ENCODE data around the gene MICU1. TPM values are rescaled to one million over a fixed set of nuclear protein-coding genes. Genes with fewer than 3 reads are reported as not detected.

The MICU1 gene
- total RNA-seq, 2 experiments from 2014 or later, result 27.2 to 33.6 TPM

DNA sequence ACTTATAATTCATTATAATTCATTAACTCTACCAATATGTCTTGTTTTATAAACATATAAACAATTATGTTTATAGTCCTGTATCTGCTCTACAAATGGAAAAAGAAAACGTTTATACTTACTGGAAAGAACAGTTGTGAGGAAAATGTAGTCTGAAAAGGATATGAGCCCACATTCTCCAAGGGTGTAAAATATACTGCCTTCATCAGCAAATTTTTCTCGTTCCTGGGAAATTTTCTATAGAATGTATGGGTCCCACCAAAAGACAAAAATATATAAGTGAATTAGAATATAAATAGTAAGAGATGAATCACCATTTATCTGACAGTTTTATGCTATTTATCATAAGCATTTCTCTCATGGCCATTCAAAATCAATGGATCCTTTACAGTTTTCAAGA is 117.8 kb downstream of the MICU1 start:
- H3K4me1 ChIP-seq (ENCODE audit: insufficient read depth, low read length, poor library complexity, severe bottlenecking), result no peaks in the 10 kb centered on the region
- H3K4me3 ChIP-seq (ENCODE audit: low read depth, low read length, poor library complexity, severe bottlenecking), result no peak overlapping the region
- H2AFZ ChIP-seq (ENCODE audit: low read length), result no peak overlapping the region
- H3K4me2 ChIP-seq (ENCODE audit: low read length), result no peak overlapping the region
- no peaks in the 10 kb centered on the region for H3K36me3 ChIP-seq (ENCODE audit: insufficient read depth, low read length)
- intact Hi-C loops (cut with micrococcal nuclease; ENCODE audit: unreplicated experiment), result no loop called here
- H4K20me1 ChIP-seq (ENCODE audit: insufficient read depth, low read length), result no peaks in the 10 kb centered on the region
- no peaks in the 10 kb centered on the region for H3K79me2 ChIP-seq (ENCODE audit: insufficient read depth, low read depth, low read length)
- DNase-seq (ENCODE audit: low spot score), result no peak
- peaks cover 8% of the 10 kb centered on the region for H3K9me3 ChIP-seq (ENCODE audit: low read length)
- ChIA-PET CTCF (ENCODE audit: unreplicated experiment) (no interaction called here), POLR2A (no interaction called here)
- H3K9me2 ChIP-seq (ENCODE audit: insufficient read depth, low read length), result no peaks in the 10 kb centered on the region
- TF ChIP-seq CTCF (conservative IDR thresholded peaks at IDR 0.05; ENCODE audit: low read length), result no peak
- no peak for TF ChIP-seq EZH2phosphoT487 (IDR thresholded peaks at IDR 0.05; ENCODE audit: borderline replicate concordance, low read depth, low read length)
- H3K27ac ChIP-seq (ENCODE audit: low read depth, low read length, poor library complexity, severe bottlenecking), result no peak overlapping the region
- BruUV-seq (replicated peaks), result no TSS peak

GRCh38 chr10:72506474-72506873 is 119.4 kb downstream of the MICU1 start:
- H3K4me1 ChIP-seq (ENCODE audit: insufficient read depth, low read length, poor library complexity, severe bottlenecking), result no peaks in the 10 kb centered on the region
- no peaks in the 10 kb centered on the region for H3K36me3 ChIP-seq (ENCODE audit: insufficient read depth, low read length)
- H3K27ac ChIP-seq (ENCODE audit: low read depth, low read length, poor library complexity, severe bottlenecking), result no peak overlapping the region
- H3K9me2 ChIP-seq (ENCODE audit: insufficient read depth, low read length), result no peaks in the 10 kb centered on the region
- DNase-seq (ENCODE audit: low spot score), result no peak
- ChIA-PET POLR2A (interaction anchor here (0.5 to 0.9 kb wide), 4 partner anchors 17 to 513 kb away, joined by 3 to 4 read pairs (median 3); no protein-coding TSS in a partner anchor), CTCF (ENCODE audit: unreplicated experiment) (no interaction called here)
- no peak overlapping the region for H3K4me2 ChIP-seq (ENCODE audit: low read length)
- BruUV-seq (replicated peaks), result no TSS peak
- H4K20me1 ChIP-seq (ENCODE audit: insufficient read depth, low read length), result no peaks in the 10 kb centered on the region
- no peak for TF ChIP-seq EZH2phosphoT487 (IDR thresholded peaks at IDR 0.05; ENCODE audit: borderline replicate concordance, low read depth, low read length)
- TF ChIP-seq CTCF (conservative IDR thresholded peaks at IDR 0.05; ENCODE audit: low read length), result no peak
- intact Hi-C loops (cut with micrococcal nuclease; ENCODE audit: unreplicated experiment), result no loop called here
- H3K79me2 ChIP-seq (ENCODE audit: insufficient read depth, low read depth, low read length), result no peaks in the 10 kb centered on the region
- H2AFZ ChIP-seq (ENCODE audit: low read length), result no peak overlapping the region
- peaks cover 8% of the 10 kb centered on the region for H3K9me3 ChIP-seq (ENCODE audit: low read length)
- H3K4me3 ChIP-seq (ENCODE audit: low read depth, low read length, poor library complexity, severe bottlenecking), result no peak overlapping the region

DNA sequence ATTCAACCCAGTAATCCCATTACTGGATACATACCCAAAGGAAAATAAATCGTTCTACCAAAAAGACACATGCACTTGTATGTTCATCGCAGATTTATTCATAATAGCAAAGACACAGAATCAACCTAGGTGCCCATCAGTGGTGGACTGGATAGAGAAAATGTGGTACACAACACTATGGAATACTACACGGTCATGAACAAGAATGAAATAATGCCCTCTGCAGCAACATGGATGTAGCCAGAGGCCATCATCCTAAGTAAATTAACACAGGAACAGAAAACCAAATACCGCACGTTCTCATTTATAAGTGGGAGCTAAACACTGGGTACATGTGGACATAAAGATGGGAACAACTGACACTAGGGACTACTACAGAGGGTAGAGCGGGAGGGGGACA is 120.4 kb downstream of the MICU1 start:
- peaks cover 8% of the 10 kb centered on the region for H3K9me3 ChIP-seq (ENCODE audit: low read length)
- ChIA-PET CTCF (ENCODE audit: unreplicated experiment) (no interaction called here), POLR2A (no interaction called here)
- no peak overlapping the region for H3K4me3 ChIP-seq (ENCODE audit: low read depth, low read length, poor library complexity, severe bottlenecking)
- TF ChIP-seq CTCF (conservative IDR thresholded peaks at IDR 0.05; ENCODE audit: low read length), result no peak
- no peak for TF ChIP-seq EZH2phosphoT487 (IDR thresholded peaks at IDR 0.05; ENCODE audit: borderline replicate concordance, low read depth, low read length)
- H3K36me3 ChIP-seq (ENCODE audit: insufficient read depth, low read length), result no peaks in the 10 kb centered on the region
- intact Hi-C loops (cut with micrococcal nuclease; ENCODE audit: unreplicated experiment), result no loop called here
- H3K79me2 ChIP-seq (ENCODE audit: insufficient read depth, low read depth, low read length), result no peaks in the 10 kb centered on the region
- H3K4me2 ChIP-seq (ENCODE audit: low read length), result no peak overlapping the region
- DNase-seq (ENCODE audit: low spot score), result no peak
- no peak overlapping the region for H3K27ac ChIP-seq (ENCODE audit: low read depth, low read length, poor library complexity, severe bottlenecking)
- no peak overlapping the region for H2AFZ ChIP-seq (ENCODE audit: low read length)
- BruUV-seq (replicated peaks), result no TSS peak
- H3K4me1 ChIP-seq (ENCODE audit: insufficient read depth, low read length, poor library complexity, severe bottlenecking), result no peaks in the 10 kb centered on the region
- no peaks in the 10 kb centered on the region for H4K20me1 ChIP-seq (ENCODE audit: insufficient read depth, low read length)
- H3K9me2 ChIP-seq (ENCODE audit: insufficient read depth, low read length), result no peaks in the 10 kb centered on the region; the same call in 1 of the 2 replicates

Measured in OCI-LY7 (cell line).